PC-9 (cell line): ENCODE measurements around the gene IMPA2. TPM values are rescaled to one million over a fixed set of nuclear protein-coding genes. Genes with fewer than 3 reads are reported as not detected.

ENCODE experiments used
- BruUV-seq: library from RNA; stranded (reverse); fragments of 400-500 nt; replicated peaks from 2 replicates; lab custom pipeline; 2021; lab: Mats Ljungman, UMichigan
- CTCF ChIA-PET: fragments of 300-600 bp; sonication (Branson Sonifier 250); formaldehyde crosslinking; loops from one replicate; lab custom pipeline; 2022; ENCODE audit warnings: antibody characterized with exemption; lab: Charles Lee
- POLR2A ChIA-PET: fragments of 300-600 bp; sonication (Branson Sonifier 250); formaldehyde crosslinking; loops from one replicate; lab custom pipeline; 2022; ENCODE audit warnings: antibody characterized with exemption; ENCODE audit not compliant: unreplicated experiment; lab: Charles Lee
- DNase-seq, 2 experiments: peaks; one replicate each; pipeline versions ENCODE4 v3.0.0 to v3.0.0-alpha.2; 2015 to 2022; ENCODE audit warnings: mixed read lengths in 1 of 2
- H2AFZ ChIP-seq: fragments of 200-600 bp; sonication (generic); 2 replicates; pipeline ENCODE4 v1.8.1; 2017; ENCODE audit warnings: antibody characterized with exemption
- H3F3A ChIP-seq: fragments of 200-600 bp; sonication (generic); 2 replicates; pipeline ENCODE4 v1.8.1; 2017; ENCODE audit warnings: antibody characterized with exemption, mild to moderate bottlenecking, low read depth; ENCODE audit not compliant: insufficient read depth
- H3K27ac ChIP-seq: fragments of 200-600 bp; sonication (generic); 2 replicates; pipeline ENCODE4 v1.6.1; 2016; ENCODE audit warnings: mixed run types
- H3K27me3 ChIP-seq: fragments of 200-600 bp; sonication (generic); 2 replicates; pipeline ENCODE4 v1.6.1; 2016; ENCODE audit warnings: low read depth, mixed run types; ENCODE audit not compliant: insufficient read depth
- H3K36me3 ChIP-seq: fragments of 200-600 bp; sonication (generic); 2 replicates; pipeline ENCODE4 v1.6.1; 2016; ENCODE audit warnings: low read depth, mixed run types
- H3K4me1 ChIP-seq: fragments of 200-600 bp; sonication (generic); replicated peaks from 2 replicates; pipeline ENCODE4 v1.6.1; 2016; ENCODE audit warnings: mixed run types; ENCODE audit not compliant: insufficient read depth
- H3K4me2 ChIP-seq: fragments of 200-600 bp; sonication (generic); 2 replicates; pipeline ENCODE4 v1.6.1; 2017; ENCODE audit warnings: mixed run types
- H3K4me3 ChIP-seq: fragments of 200-600 bp; sonication (generic); 2 replicates; pipeline ENCODE4 v1.6.1; 2016; ENCODE audit warnings: mixed run types
- H3K79me2 ChIP-seq: fragments of 200-600 bp; sonication (generic); 2 replicates; pipeline ENCODE4 v1.6.1; 2017; ENCODE audit warnings: low read depth, mixed run types
- H3K9me2 ChIP-seq: fragments of 200-600 bp; sonication (generic); 2 replicates; pipeline ENCODE4 v1.8.1; 2017; ENCODE audit warnings: mild to moderate bottlenecking; ENCODE audit not compliant: insufficient read depth
- H3K9me3 ChIP-seq: fragments of 200-600 bp; sonication (generic); 2 replicates; pipeline ENCODE4 v1.8.1; 2016; ENCODE audit warnings: low read depth; ENCODE audit not compliant: insufficient read depth
- H4K20me1 ChIP-seq: fragments of 200-600 bp; sonication (generic); 2 replicates; pipeline ENCODE4 v1.8.1; 2017; ENCODE audit not compliant: insufficient read depth
- EZH2 ChIP-seq: fragments of 200-600 bp; sonication (generic); IDR thresholded peaks from 2 replicates; pipeline ENCODE4 v1.8.0; 2017; ENCODE audit warnings: antibody characterized with exemption, low read depth
- intact Hi-C: fragments of 100-400 bp; cut with micrococcal nuclease; formaldehyde crosslinking; loops from one replicate; pipeline ENCODE4 v1.10.0; 2022; ENCODE audit not compliant: unreplicated experiment
- total RNA-seq: library from RNA; stranded (reverse); gene quantifications from 2 replicates; pipeline ENCODE4 v1.2.3, GENCODE V29; 2021
- TF ChIP-seq, protein P1 (sequence below): fragments of 200-600 bp; sonication (generic); conservative IDR thresholded peaks from 2 replicates; pipeline ENCODE4 v1.6.1; 2017; ENCODE audit warnings: mixed run types, antibody characterized with exemption, mild to moderate bottlenecking, moderate library complexity

Gene IMPA2
- total RNA-seq, 1 experiment from 2014 or later: 91.4 TPM

- intact Hi-C loops: no loop called here
- no peak overlapping the region for H3K4me2 ChIP-seq
- no peaks in the 10 kb centered on the region for H3K4me1 ChIP-seq
- no peak for TF ChIP-seq EZH2
- TF ChIP-seq, protein P1, sequence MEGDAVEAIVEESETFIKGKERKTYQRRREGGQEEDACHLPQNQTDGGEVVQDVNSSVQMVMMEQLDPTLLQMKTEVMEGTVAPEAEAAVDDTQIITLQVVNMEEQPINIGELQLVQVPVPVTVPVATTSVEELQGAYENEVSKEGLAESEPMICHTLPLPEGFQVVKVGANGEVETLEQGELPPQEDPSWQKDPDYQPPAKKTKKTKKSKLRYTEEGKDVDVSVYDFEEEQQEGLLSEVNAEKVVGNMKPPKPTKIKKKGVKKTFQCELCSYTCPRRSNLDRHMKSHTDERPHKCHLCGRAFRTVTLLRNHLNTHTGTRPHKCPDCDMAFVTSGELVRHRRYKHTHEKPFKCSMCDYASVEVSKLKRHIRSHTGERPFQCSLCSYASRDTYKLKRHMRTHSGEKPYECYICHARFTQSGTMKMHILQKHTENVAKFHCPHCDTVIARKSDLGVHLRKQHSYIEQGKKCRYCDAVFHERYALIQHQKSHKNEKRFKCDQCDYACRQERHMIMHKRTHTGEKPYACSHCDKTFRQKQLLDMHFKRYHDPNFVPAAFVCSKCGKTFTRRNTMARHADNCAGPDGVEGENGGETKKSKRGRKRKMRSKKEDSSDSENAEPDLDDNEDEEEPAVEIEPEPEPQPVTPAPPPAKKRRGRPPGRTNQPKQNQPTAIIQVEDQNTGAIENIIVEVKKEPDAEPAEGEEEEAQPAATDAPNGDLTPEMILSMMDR: no peak
- ChIA-PET CTCF (no interaction called here), POLR2A (no interaction called here)
- H3K4me3 ChIP-seq: no peak overlapping the region
- H3K9me3 ChIP-seq: peaks cover 20% of the 10 kb centered on the region; the same call in 1 of the 2 replicates
- H3K9me2 ChIP-seq: no peaks in the 10 kb centered on the region
- H3K27me3 ChIP-seq: no peaks in the 10 kb centered on the region
- no peaks in the 10 kb centered on the region for H4K20me1 ChIP-seq
- H3K79me2 ChIP-seq: no peaks in the 10 kb centered on the region
- H2AFZ ChIP-seq: no peak overlapping the region
- H3K36me3 ChIP-seq: no peaks in the 10 kb centered on the region
- no peak overlapping the region for H3K27ac ChIP-seq
- H3F3A ChIP-seq: peaks cover 20% of the 10 kb centered on the region; the same call in 1 of the 2 replicates
- BruUV-seq: no TSS peak
- no peak for DNase-seq
Measured at GRCh38 chr18:11960743-11961380, 20.4 kb upstream of the IMPA2 start.

DNA sequence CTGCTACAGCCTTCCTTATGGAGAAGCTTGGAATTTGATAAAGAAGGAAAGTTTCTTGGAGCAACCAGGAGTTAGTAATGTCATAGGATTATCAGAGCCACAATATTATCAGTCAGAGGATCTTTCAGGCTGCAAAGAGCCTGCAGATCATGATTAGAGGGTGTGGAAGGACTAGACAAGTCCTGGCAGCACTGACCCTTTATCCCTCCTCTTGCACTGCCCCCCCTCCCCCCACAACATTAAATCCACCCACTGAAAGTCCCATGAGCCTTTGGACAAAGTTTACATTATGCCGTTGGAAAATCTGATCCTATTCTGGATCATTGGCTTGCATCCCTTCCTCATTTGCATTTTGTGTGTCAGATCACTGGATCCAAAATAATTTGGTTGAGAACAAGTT, 18.7 kb upstream of the IMPA2 start:
- intact Hi-C loops: no loop called here
- Histone ChIP-seq H3K9me3 (peaks cover 6% of the 10 kb centered on the region; the same call in 1 of the 2 replicates), H3K27me3 (no peaks in the 10 kb centered on the region), H3K4me1 (no peaks in the 10 kb centered on the region), H3F3A (0 out of 2 replicates have a peak, but pooled peaks cover 12% of the 10 kb centered on the region), H4K20me1 (no peaks in the 10 kb centered on the region), H3K9me2 (no peaks in the 10 kb centered on the region), H2AFZ (no peak overlapping the region), H3K4me2 (no peak overlapping the region), H3K4me3 (no peak overlapping the region), H3K36me3 (no peaks in the 10 kb centered on the region), H3K27ac (no peak overlapping the region), H3K79me2 (no peaks in the 10 kb centered on the region)
- TF ChIP-seq EZH2: no peak
- TF ChIP-seq, protein P1: no peak
- POLR2A ChIA-PET: no interaction called here
- CTCF ChIA-PET: interaction anchor here (0.8 kb wide), 1 partner anchor 32 kb away, joined by 3 read pairs; no protein-coding TSS in a partner anchor
- no TSS peak for BruUV-seq
- DNase-seq: no peak

DNA sequence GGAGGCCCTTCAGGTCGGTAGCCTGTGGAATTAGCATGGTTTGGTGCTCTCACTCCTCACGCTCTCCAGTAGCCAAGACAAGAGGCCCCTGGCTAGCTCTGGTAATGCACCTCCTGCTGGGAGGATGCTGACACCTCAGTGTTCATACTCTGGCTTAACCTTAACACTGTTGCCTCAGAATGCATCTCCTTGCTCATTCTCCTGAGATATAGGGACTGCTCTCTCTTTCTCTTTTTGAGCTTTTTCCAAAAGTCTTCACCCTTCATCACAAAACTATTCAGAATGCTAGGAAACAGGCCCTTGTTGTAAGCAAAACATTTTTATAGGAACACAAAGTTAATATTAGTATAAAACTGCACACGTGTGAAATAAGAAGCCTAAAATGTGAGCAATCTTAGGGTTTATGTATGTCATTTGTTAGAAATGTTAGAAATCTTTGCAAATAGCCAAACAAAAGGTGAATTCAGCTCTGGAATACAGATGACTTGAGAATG, 17.3 kb upstream of the IMPA2 start:
- intact Hi-C loops: no loop called here
- BruUV-seq: no TSS peak
- Histone ChIP-seq H3K4me1 (no peaks in the 10 kb centered on the region), H3K4me2 (no peak overlapping the region), H3K27me3 (no peaks in the 10 kb centered on the region), H4K20me1 (no peaks in the 10 kb centered on the region), H2AFZ (no peak overlapping the region), H3K36me3 (no peaks in the 10 kb centered on the region), H3K79me2 (no peaks in the 10 kb centered on the region), H3K9me3 (no peaks in the 10 kb centered on the region), H3K4me3 (no peak overlapping the region), H3F3A (0 out of 2 replicates have a peak, but pooled peaks cover 12% of the 10 kb centered on the region), H3K9me2 (no peaks in the 10 kb centered on the region), H3K27ac (no peak overlapping the region)
- ChIA-PET POLR2A (no interaction called here), CTCF (no interaction called here)
- TF ChIP-seq EZH2: no peak
- TF ChIP-seq, protein P1: no peak
- DNase-seq: no peak
